PFSK-1 (cell line): ENCODE measurements around the gene CLASP2.

ENCODE experiments used
- FOXP2 ChIP-seq: optimal IDR thresholded peaks from 2 replicates; pipeline ENCODE3; 2011; ENCODE audit warnings: borderline replicate concordance, control low read depth, inconsistent platforms; ENCODE audit not compliant: insufficient read depth; ENCODE audit errors: extremely low read length, extremely low read depth
- POLR2AphosphoS5 ChIP-seq: IDR thresholded peaks from 2 replicates; pipeline ENCODE4 v1.6.1; 2012; ENCODE audit warnings: low read depth, mild to moderate bottlenecking, control low read depth, low read length, moderate library complexity
- REST ChIP-seq, 2 experiments: IDR thresholded peaks; 2 replicates each; pipeline versions ENCODE4 v1.6.1 to v1.8.0; 2011 to 2012; ENCODE audit warnings: low read depth in 2 of 2, low read length in 2 of 2, control low read depth in 1 of 2, inconsistent platforms in 1 of 2, mild to moderate bottlenecking in 1 of 2, moderate library complexity in 1 of 2; ENCODE audit not compliant: insufficient read depth in 1 of 2
- SIN3A ChIP-seq: IDR thresholded peaks from 2 replicates; pipeline ENCODE4 v1.6.1; 2012; ENCODE audit warnings: mild to moderate bottlenecking, low read length, moderate library complexity, borderline replicate concordance; ENCODE audit not compliant: insufficient read depth
- TAF1 ChIP-seq: IDR thresholded peaks from 2 replicates; pipeline ENCODE4 v1.6.1; 2012; ENCODE audit warnings: low read length, control low read depth, borderline replicate concordance; ENCODE audit not compliant: insufficient read depth

Gene CLASP2

DNA sequence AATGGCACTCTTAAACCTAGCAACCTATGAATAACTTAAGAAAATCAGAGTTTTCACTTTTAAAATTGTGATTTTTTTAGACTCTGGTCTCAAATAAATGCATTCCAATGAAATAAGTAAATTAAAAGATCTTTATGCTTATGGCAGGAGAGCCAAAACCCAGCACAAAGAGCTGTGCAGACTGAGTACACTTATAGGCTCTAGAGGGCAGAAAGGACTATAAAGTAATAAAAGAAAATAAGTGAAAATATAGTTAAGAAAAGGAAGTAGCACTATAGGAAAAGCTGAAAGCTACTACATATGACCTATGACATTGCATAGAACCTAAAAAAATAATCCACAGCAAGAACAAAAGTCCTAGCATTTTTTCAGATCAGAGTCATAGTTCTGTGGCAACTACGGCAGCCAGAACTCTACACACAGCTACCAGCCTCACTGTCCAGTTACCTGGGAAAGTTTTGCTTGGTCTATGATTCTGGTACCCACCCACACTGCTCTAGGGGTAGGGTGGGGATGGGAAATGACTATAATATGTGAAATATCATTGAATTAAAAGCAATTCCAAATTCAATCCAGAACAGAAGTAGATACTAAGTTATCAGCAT lies 30.5 kb downstream of the CLASP2 start:
- no peak for TF ChIP-seq FOXP2
- no peak for TF ChIP-seq REST (IDR thresholded peaks at IDR 0.05; ENCODE audit: insufficient read depth in 1 of 2, low read depth in 2 of 2, low read length in 2 of 2)
- TF ChIP-seq POLR2AphosphoS5 = no peak
- TF ChIP-seq TAF1 = no peak
- no peak for TF ChIP-seq SIN3A

DNA sequence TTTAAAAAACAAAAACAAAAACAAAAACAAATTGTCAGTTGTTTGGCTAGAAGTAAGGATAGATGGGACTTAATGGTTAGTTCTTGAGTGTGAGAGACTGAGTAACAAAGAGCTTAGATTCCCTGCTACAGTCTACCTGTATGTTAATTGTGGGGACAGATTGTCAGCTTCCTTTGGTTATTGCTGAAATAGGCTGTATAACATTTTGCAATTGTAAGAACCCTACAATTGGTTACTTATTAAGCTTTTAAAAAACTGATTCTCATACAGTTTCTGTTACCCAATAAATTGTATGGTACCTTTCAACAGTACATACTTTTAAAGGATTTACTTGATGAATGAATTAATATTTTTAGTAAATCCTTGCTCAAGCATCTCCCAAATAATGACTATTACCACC lies 35.3 kb downstream of the CLASP2 start:
- TF ChIP-seq FOXP2 = no peak
- no peak for TF ChIP-seq SIN3A
- no peak for TF ChIP-seq POLR2AphosphoS5
- TF ChIP-seq REST (IDR thresholded peaks at IDR 0.05; ENCODE audit: insufficient read depth in 1 of 2, low read depth in 2 of 2, low read length in 2 of 2) = no peak
- no peak for TF ChIP-seq TAF1

- TF ChIP-seq TAF1 (no peak), REST (IDR thresholded peaks at IDR 0.05; ENCODE audit: insufficient read depth in 1 of 2, low read depth in 2 of 2, low read length in 2 of 2) (no peak), POLR2AphosphoS5 (no peak), SIN3A (no peak), FOXP2 (no peak)
Observed at GRCh38 chr3:33681667-33682066, 36.4 kb downstream of the CLASP2 start.

GRCh38 chr3:33678073-33678472 lies 40.0 kb downstream of the CLASP2 start:
- TF ChIP-seq FOXP2 = no peak
- no peak for TF ChIP-seq SIN3A

DNA sequence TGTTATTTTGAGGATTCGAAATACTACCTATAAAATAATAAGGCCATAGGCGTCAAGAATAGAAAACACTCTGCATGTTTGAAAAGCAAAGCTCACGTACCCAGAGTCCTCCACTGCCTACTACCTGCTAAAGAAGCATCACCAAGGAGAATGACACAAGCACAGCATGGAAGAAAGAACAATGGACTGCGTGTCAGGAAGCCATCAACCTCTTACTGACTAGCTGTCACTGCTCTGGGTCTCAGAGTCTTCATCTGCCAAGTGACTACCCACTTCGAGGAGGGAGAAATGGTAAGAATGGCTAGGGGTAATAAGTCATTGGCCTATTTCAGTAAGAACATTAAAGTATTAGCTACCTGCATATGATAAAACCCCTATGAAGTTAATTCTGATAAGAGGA lies 49.4 kb downstream of the CLASP2 start:
- TF ChIP-seq REST (IDR thresholded peaks at IDR 0.05; ENCODE audit: insufficient read depth in 1 of 2, low read depth in 2 of 2, low read length in 2 of 2) (no peak), SIN3A (no peak), FOXP2 (no peak), TAF1 (no peak), POLR2AphosphoS5 (no peak)
